Body of pancreas (tissue), 4 donors: ENCODE measurements around the gene GSE1. TPM values are rescaled to one million over a fixed set of nuclear protein-coding genes. Genes with fewer than 3 reads are reported as not detected.

Experiments used
- ATAC-seq: fragments of 150-250 bp; one replicate; pipeline ENCODE4 v1.9.1; 2016
- DNase-seq, 4 donors: peaks; one replicate each; pipeline ENCODE4 v3.0.0-alpha.2; 2019
- H3K27ac ChIP-seq, 4 donors: fragments of 200-600 bp; sonication (generic); 1 replicate in 3 of 4; 2 replicates in 1 of 4; pipeline versions ENCODE4 v1.5.1 to v1.6.1; 2016 to 2019; ENCODE audit warnings: mild to moderate bottlenecking in 1 of 4, mixed read lengths in 1 of 4, moderate library complexity in 1 of 4
- H3K27me3 ChIP-seq, 2 donors: fragments of 200-600 bp; sonication (generic); one replicate each; pipeline ENCODE4 v1.6.0; 2016; ENCODE audit warnings: mild to moderate bottlenecking in 1 of 2
- H3K36me3 ChIP-seq, 2 donors: fragments of 200-600 bp; sonication (generic); replicated peaks in 1 of 2; 2 replicates each; pipeline ENCODE4 v1.5.1; 2016; ENCODE audit warnings: low read depth in 2 of 2; ENCODE audit not compliant: insufficient read depth in 1 of 2
- H3K4me1 ChIP-seq: fragments of 200-600 bp; sonication (generic); one replicate; pipeline ENCODE4 v1.6.0; 2016
- H3K4me3 ChIP-seq, 2 donors: fragments of 200-600 bp; sonication (generic); 1 replicate in 1 of 2; 2 replicates in 1 of 2; pipeline ENCODE4 v1.5.1; 2016 to 2019
- H3K9me3 ChIP-seq, 3 donors: fragments of 200-600 bp; sonication (generic); 1 replicate in 2 of 3; 2 replicates in 1 of 3; pipeline ENCODE4 v1.5.1; 2016
- POLR2A ChIP-seq, 3 donors: fragments of 450-650 bp; IDR thresholded peaks; one replicate each; pipeline ENCODE4 v1.6.1; 2016; ENCODE audit warnings: antibody characterized with exemption in 3 of 3, mild to moderate bottlenecking in 2 of 3
- WGBS, 2 donors: methylation state at CpG; one replicate each; pipeline ENCODE4 v1.1.5; 2017; 5-methylcytosine and 5-hydroxymethylcytosine counted together
- intact Hi-C: fragments of 100-400 bp; cut with DNase I; formaldehyde crosslinking; loops from one replicate; pipeline ENCODE4 v1.15.1; 2023
- total RNA-seq, 2 donors: library from RNA; depleted of rRNA; stranded (reverse); fragments of >200 nt; gene quantifications; one replicate each; pipeline ENCODE4 v1.1.0, GENCODE V29; 2016
- TF ChIP-seq, protein P1 (sequence below), 7 experiments: fragments of 450-650 bp in 4 of 7; fragments of 200-600 bp in 3 of 7; sonication (generic) in 3 of 7; IDR thresholded peaks; one replicate each; pipeline ENCODE4 v1.5.1; 2016 to 2019; ENCODE audit warnings: antibody characterized with exemption in 7 of 7

GSE1 gene
- total RNA-seq, 2 donors from 2014 or later = 76.5 to 221 TPM

DNA sequence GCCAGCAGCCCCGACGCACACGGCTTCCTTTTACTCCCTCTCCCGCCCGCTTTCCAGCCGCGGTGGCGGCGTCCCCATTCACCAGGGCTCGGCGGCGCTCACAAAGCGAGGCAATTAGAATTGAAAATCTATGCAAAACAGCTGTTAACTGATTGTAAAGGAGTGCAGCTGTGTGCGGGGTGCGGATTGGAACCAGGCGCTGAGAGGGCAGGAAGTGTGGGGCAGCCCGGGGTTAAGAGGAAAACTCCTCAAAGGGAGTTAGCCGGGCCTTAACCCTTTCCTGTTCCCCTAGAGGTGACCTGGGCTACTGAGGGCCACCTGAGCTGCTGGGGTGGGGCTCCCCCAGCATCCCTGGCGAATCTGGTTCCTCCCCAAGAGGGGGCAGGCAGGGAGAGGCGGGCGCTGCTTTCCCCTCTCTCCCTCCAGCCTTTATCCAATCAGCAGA is 5.8 kb upstream of the GSE1 start:
- DNase-seq (peak in 1 of 4 donors; percentile 32), ATAC-seq (no peak)
- 25 to 40% methylated on average over 21 of the region's 21 CpGs for WGBS, 2 donors
- TF ChIP-seq POLR2A (IDR thresholded peaks at IDR 0.05) = no peak
- TF ChIP-seq, protein P1, sequence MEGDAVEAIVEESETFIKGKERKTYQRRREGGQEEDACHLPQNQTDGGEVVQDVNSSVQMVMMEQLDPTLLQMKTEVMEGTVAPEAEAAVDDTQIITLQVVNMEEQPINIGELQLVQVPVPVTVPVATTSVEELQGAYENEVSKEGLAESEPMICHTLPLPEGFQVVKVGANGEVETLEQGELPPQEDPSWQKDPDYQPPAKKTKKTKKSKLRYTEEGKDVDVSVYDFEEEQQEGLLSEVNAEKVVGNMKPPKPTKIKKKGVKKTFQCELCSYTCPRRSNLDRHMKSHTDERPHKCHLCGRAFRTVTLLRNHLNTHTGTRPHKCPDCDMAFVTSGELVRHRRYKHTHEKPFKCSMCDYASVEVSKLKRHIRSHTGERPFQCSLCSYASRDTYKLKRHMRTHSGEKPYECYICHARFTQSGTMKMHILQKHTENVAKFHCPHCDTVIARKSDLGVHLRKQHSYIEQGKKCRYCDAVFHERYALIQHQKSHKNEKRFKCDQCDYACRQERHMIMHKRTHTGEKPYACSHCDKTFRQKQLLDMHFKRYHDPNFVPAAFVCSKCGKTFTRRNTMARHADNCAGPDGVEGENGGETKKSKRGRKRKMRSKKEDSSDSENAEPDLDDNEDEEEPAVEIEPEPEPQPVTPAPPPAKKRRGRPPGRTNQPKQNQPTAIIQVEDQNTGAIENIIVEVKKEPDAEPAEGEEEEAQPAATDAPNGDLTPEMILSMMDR (IDR thresholded peaks at IDR 0.05) = peak in 2 of 7 experiments; percentile 8
- no peaks in the 10 kb centered on the region for H3K9me3 ChIP-seq
- no peaks in the 10 kb centered on the region for H3K36me3 ChIP-seq
- H3K4me3 ChIP-seq = no peak overlapping the region
- H3K27me3 ChIP-seq = no peaks in the 10 kb centered on the region
- H3K4me1 ChIP-seq = peaks cover 79% of the 10 kb centered on the region
- H3K27ac ChIP-seq = peak overlapping the region in 3 of 4 donors; percentile 38 to 80 (median 67)
- intact Hi-C loops = no loop called here

DNA sequence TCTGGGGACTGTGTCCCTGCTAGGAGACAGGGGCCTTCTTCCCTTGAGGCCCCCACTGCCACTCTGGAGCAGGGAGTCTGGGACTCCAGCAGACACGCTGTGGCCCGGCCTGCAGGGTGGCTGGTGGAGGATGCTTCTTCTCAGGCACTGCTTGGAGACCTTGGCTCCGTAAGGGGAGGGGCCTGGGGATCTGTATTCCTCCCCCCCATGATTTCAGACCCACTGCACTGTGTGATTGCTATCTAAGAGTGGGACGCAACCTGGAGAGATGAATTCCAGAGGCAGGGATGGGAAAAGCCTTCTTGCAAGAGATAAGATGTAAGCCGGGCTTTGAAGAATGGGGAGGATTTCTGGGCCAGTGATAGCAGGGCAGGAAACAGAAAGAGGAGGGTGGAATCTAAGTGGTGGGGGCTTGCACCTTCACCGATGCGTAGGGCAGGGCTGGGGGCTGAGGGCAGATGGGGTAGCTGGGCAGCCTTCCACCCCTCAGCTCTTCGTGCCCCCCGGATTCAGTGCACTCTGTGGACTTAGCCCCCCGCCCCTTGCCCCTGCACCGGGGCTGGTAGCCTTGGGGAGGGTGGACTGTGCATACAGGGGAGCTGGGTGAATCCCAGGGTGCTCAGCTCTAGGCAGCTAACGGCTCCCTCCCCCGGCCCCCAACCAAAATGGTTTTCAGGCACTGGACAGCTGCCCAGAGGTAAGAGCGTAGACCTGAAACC is 5.2 kb upstream of the GSE1 start:
- 55 to 61% methylated on average over 13 to 14 of the region's 14 CpGs for WGBS, 2 donors
- no peak overlapping the region for H3K4me3 ChIP-seq
- H3K9me3 ChIP-seq = no peaks in the 10 kb centered on the region
- H3K27me3 ChIP-seq = no peaks in the 10 kb centered on the region
- H3K4me1 ChIP-seq = peaks cover 77% of the 10 kb centered on the region
- H3K27ac ChIP-seq = peak overlapping the region in 2 of 4 donors; percentile 38 to 67
- ATAC-seq (no peak), DNase-seq (no peak)
- intact Hi-C loops = loop anchor here (2.0 kb wide), 1 partner anchor 187 kb away; no protein-coding TSS in a partner anchor
- no peaks in the 10 kb centered on the region for H3K36me3 ChIP-seq
- TF ChIP-seq, protein P1 (IDR thresholded peaks at IDR 0.05) = no peak
- no peak for TF ChIP-seq POLR2A (IDR thresholded peaks at IDR 0.05)

DNA sequence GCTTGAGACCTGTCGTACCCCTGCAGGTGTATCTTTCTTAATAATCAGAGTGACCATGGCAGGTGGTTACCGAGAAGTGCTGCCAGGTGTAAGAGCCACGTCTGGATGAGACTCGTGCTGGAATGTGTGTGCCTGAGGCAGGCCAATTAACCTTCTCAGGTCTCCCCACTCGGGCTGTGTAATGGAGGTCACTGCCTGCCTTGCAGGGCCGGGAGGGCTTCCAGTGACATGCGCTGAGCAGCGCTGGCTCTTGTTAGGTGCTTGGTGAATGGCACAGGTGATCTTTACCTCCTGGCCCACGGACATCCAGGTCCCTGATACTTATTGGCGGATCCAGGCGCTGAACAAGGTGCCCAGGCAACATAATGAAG is 4.6 kb upstream of the GSE1 start:
- H3K9me3 ChIP-seq = no peaks in the 10 kb centered on the region
- DNase-seq = peak in 3 of 4 donors; percentile 37 to 54 (median 44)
- no peak overlapping the region for H3K4me3 ChIP-seq
- ATAC-seq = no peak
- H3K27ac ChIP-seq = peak overlapping the region in 1 of 4 donors; percentile 6
- no peaks in the 10 kb centered on the region for H3K27me3 ChIP-seq
- no peaks in the 10 kb centered on the region for H3K36me3 ChIP-seq
- WGBS, 2 donors = 42 to 49% methylated on average over 4 to 11 of the region's 11 CpGs
- intact Hi-C loops = loop anchor here (2.0 kb wide), 1 partner anchor 188 kb away; no protein-coding TSS in a partner anchor
- TF ChIP-seq, protein P1 (IDR thresholded peaks at IDR 0.05) = no peak
- TF ChIP-seq POLR2A (IDR thresholded peaks at IDR 0.05) = no peak
- peaks cover 72% of the 10 kb centered on the region for H3K4me1 ChIP-seq

GRCh38 chr16:85608887-85609286 is 4.2 kb upstream of the GSE1 start:
- DNase-seq (no peak), ATAC-seq (no peak)
- H3K27ac ChIP-seq = peak overlapping the region in 1 of 4 donors; percentile 6
- intact Hi-C loops = loop anchor here (2.0 kb wide), 1 partner anchor 188 kb away; no protein-coding TSS in a partner anchor
- H3K4me1 ChIP-seq = peaks cover 72% of the 10 kb centered on the region
- H3K9me3 ChIP-seq = no peaks in the 10 kb centered on the region
- 79 to 93% methylated on average over 5 to 10 of the region's 10 CpGs for WGBS, 2 donors
- H3K36me3 ChIP-seq = no peaks in the 10 kb centered on the region
- H3K4me3 ChIP-seq = no peak overlapping the region
- no peaks in the 10 kb centered on the region for H3K27me3 ChIP-seq
- TF ChIP-seq, protein P1 (IDR thresholded peaks at IDR 0.05) = no peak
- no peak for TF ChIP-seq POLR2A (IDR thresholded peaks at IDR 0.05)
